ENCODE results near the gene CNOT2. TPM values are rescaled to one million over a fixed set of nuclear protein-coding genes. Genes with fewer than 3 reads are reported as not detected.

The CNOT2 gene
- total RNA-seq, 2 donors from 2014 or later, result 57.2 to 142 TPM

DNA sequence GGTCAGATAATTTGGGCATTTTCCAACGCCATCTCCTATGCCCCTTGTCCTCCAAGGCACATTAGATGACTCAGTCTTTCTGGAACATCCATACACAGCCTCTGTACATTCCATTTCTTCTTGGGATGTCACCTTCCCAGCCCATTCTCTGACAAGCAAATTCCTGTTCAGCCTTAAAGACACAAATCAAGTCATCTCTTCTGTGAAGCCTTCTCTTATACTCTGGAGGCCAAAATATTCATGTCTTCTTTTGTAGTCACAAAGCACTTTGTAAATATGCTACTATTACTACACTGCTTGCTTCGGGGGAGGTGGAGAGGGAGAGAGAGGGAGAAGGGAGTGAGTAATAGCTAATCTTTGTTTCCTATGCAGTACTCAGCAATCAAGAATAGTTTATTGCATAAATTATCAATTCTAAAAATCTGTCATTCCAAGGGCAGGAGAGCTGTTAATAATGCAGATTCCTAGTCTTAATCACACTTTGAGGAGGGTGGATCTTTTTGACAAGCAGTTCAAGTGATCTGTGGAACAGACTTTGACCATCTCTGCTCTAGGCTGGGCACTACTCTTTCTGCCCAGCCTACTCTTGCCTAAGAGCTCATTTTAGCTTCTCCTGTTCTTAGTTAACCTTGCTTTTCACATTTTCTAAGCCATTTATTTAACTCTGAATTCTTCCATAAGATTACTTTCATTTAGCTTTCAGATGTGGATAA is 150.7 kb downstream of the CNOT2 start:
- H3K4me1 ChIP-seq (replicated peaks), result no peaks in the 10 kb centered on the region
- H3K27me3 ChIP-seq (replicated peaks; ENCODE audit: insufficient read depth), result no peaks in the 10 kb centered on the region
- H3K27ac ChIP-seq, result no peak overlapping the region
- 68% methylated on average over 2 of the region's 2 CpGs for WGBS
- H3K4me3 ChIP-seq, result no peak overlapping the region
- no peaks in the 10 kb centered on the region for H3K36me3 ChIP-seq
- DNase-seq (ENCODE audit: low spot score), result no peak
- no peak for TF ChIP-seq POLR2A (IDR thresholded peaks at IDR 0.05)
- TF ChIP-seq, protein P1, sequence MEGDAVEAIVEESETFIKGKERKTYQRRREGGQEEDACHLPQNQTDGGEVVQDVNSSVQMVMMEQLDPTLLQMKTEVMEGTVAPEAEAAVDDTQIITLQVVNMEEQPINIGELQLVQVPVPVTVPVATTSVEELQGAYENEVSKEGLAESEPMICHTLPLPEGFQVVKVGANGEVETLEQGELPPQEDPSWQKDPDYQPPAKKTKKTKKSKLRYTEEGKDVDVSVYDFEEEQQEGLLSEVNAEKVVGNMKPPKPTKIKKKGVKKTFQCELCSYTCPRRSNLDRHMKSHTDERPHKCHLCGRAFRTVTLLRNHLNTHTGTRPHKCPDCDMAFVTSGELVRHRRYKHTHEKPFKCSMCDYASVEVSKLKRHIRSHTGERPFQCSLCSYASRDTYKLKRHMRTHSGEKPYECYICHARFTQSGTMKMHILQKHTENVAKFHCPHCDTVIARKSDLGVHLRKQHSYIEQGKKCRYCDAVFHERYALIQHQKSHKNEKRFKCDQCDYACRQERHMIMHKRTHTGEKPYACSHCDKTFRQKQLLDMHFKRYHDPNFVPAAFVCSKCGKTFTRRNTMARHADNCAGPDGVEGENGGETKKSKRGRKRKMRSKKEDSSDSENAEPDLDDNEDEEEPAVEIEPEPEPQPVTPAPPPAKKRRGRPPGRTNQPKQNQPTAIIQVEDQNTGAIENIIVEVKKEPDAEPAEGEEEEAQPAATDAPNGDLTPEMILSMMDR (IDR thresholded peaks at IDR 0.05), result no peak
- TF ChIP-seq POLR2AphosphoS5 (IDR thresholded peaks at IDR 0.05), result no peak
- intact Hi-C loops (cut with DNase I), result no loop called here
- no peaks in the 10 kb centered on the region for H3K9me3 ChIP-seq

DNA sequence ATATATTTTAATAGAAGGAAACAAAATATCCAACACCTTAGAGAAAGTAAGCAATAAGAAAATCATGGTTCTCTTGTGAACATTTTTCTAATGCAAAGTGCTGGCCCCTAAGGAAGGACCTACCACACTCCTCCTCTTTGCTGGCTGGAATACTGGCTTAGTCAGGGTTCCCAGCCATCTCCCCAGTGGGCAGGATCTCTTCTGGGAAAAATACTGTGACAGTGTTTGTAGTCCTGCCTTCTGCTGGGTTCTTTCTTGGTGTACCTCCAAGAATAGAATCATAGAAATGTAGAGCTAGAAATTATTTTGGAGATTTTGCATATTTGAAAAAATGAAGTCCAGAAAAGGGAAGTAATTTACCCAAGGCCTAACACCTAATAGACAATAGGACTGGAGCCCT is 154.8 kb downstream of the CNOT2 start:
- no peaks in the 10 kb centered on the region for H3K27me3 ChIP-seq (replicated peaks; ENCODE audit: insufficient read depth)
- no peak overlapping the region for H3K4me3 ChIP-seq
- H3K4me1 ChIP-seq (replicated peaks), result no peaks in the 10 kb centered on the region
- H3K9me3 ChIP-seq, result no peaks in the 10 kb centered on the region
- no peaks in the 10 kb centered on the region for H3K36me3 ChIP-seq
- TF ChIP-seq POLR2AphosphoS5 (IDR thresholded peaks at IDR 0.05), result no peak
- TF ChIP-seq, protein P1 (IDR thresholded peaks at IDR 0.05), result no peak
- TF ChIP-seq POLR2A (IDR thresholded peaks at IDR 0.05), result no peak
- H3K27ac ChIP-seq, result no peak overlapping the region
- intact Hi-C loops (cut with DNase I), result no loop called here
- DNase-seq (ENCODE audit: low spot score), result no peak

DNA sequence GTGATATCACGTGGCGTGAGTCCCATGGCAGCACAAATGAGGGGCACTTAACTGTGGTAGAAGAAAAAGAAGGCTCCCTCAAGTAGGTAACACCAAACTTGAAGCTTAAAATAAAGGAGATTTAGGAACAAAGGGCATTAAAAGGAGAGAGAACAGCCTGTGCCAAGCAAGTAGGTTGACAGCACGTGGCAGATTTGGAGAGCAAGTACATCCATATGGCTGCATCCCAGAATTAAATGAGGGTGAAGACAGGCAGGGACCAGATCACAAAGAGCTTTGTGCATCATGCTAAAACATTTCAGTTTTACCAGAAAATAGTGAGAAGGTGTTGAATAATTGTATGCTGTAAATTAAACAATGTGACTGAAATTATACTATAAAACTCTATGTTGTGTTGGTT is 155.6 kb downstream of the CNOT2 start:
- no peaks in the 10 kb centered on the region for H3K4me1 ChIP-seq (replicated peaks)

DNA sequence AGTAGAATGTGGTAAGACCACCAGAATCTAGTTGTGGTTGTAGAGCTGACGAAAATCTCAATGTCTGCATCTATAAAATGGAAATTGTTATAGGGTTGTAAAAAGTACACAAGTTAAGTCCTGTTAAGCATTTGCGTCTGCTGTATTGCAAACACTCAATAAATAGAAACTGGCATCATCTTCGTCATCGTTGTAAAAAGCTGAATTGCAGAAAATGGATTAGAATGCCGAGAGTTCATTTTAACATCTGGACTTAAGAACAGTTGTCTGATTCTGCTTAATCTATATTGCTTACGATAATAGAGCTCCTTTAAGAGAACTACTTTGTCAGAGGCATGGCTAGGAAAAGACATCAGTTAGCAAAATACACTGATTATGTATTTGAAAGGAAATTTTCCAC is 156.1 kb downstream of the CNOT2 start:
- Histone ChIP-seq H3K4me3 (no peak overlapping the region), H3K4me1 (replicated peaks) (no peaks in the 10 kb centered on the region), H3K27me3 (replicated peaks; ENCODE audit: insufficient read depth) (no peaks in the 10 kb centered on the region), H3K27ac (no peak overlapping the region), H3K9me3 (no peaks in the 10 kb centered on the region), H3K36me3 (no peaks in the 10 kb centered on the region)
- WGBS, result 50% methylated on average over 6 of the region's 6 CpGs
- intact Hi-C loops (cut with DNase I), result no loop called here
- no peak for DNase-seq (ENCODE audit: low spot score)
- TF ChIP-seq, protein P1 (IDR thresholded peaks at IDR 0.05), result no peak

More for the DNA sequence above, 155.6 kb downstream of the CNOT2 start:
- DNase-seq (ENCODE audit: low spot score), result no peak
- Histone ChIP-seq H3K27ac (no peak overlapping the region), H3K36me3 (no peaks in the 10 kb centered on the region), H3K4me3 (no peak overlapping the region), H3K9me3 (no peaks in the 10 kb centered on the region), H3K27me3 (replicated peaks; ENCODE audit: insufficient read depth) (no peaks in the 10 kb centered on the region)
- WGBS, result 75% methylated on average over 3 of the region's 3 CpGs
- intact Hi-C loops (cut with DNase I), result no loop called here
- TF ChIP-seq POLR2AphosphoS5 (IDR thresholded peaks at IDR 0.05) (no peak), POLR2A (IDR thresholded peaks at IDR 0.05) (no peak)
- TF ChIP-seq, protein P1 (IDR thresholded peaks at IDR 0.05), result no peak

DNA sequence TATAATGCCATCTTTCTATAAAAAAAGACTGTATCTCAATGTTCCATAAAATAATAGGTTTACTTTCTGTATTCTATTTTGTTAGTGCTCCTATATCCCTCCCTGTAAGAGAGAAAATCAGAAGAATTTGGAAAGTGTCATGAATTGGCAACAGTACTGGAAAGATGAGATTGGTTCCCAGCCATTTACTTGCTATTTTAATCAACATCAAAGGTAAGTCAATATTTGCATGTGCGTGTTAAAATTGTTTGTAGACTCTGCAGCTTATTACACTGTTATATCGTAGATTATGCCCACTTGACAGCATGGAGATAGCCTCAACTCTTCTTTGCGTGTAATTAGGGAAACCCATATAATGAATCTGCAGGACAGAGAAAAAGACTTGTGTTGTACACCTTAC is 156.9 kb downstream of the CNOT2 start:
- Histone ChIP-seq H3K27me3 (replicated peaks; ENCODE audit: insufficient read depth) (no peaks in the 10 kb centered on the region), H3K9me3 (no peaks in the 10 kb centered on the region), H3K36me3 (no peaks in the 10 kb centered on the region), H3K4me1 (replicated peaks) (no peaks in the 10 kb centered on the region), H3K27ac (no peak overlapping the region), H3K4me3 (no peak overlapping the region)
- no peak for DNase-seq (ENCODE audit: low spot score)
- 61% methylated on average over 3 of the region's 3 CpGs for WGBS
- peak; percentile 74 for TF ChIP-seq POLR2AphosphoS5 (IDR thresholded peaks at IDR 0.05)
- no peak for TF ChIP-seq POLR2A (IDR thresholded peaks at IDR 0.05)
- intact Hi-C loops (cut with DNase I), result no loop called here
